HG03280 (cell line): ENCODE results near the gene ADISSP.

Experiments used
- ATAC-seq: cut with Tn5 transposase; IDR thresholded peaks from one replicate; pipeline ENCODE4 v1.9.1; 2021; ENCODE audit warnings: mild to moderate bottlenecking, moderate library complexity; ENCODE audit not compliant: unreplicated experiment

Gene ADISSP

DNA sequence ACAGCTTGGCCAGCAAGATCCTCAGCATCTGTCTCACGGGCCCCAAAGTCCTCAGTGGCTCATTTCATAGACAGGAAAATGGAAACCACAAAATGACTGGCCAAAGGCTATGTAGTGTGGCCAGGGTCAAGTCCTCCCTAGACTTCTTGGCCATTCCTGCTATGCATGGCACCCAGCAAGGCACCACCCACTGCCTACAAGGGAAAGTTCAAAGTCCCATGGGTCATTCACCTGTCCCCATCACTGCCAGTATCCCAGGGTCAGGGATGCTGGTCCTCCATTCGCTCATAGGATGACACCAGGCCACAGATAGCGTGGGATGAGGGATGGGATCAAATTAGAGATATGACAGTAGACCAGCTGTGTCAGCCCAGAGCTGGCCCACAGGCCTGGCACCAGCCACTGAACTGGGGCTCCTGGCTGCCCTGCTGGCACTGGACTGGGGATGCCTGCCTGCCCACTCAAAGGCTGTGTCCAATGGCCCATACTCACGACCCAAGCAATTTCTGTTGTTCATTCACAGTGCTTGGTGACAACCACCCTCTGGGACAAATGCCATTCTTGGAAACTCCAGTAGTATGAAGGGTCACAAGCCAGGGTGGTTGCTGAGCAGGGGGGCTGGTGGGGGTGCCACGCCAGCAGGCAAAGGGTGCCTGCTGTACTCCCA is 11.6 kb downstream of the ADISSP start:
- ATAC-seq = no peak

DNA sequence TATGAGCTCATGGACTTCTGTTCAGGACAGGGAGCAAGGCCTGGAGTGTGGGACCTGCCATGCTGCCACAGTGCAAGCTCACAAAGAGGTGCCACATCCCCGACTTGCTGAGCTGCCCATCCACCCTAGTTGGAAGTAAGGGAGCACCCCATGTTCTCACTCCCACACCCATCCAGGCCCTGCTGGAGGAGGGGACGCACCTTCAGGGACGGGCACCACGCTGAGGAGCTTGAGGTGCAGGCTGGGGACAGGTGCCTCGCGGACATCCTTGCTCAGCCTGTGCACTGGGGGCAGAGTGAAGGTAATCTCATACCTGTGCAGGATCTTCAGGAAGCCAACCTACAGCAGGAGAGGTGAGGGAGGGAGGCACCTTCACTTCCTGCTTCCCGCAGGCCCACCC is 12.3 kb downstream of the ADISSP start:
- ATAC-seq = no peak

DNA sequence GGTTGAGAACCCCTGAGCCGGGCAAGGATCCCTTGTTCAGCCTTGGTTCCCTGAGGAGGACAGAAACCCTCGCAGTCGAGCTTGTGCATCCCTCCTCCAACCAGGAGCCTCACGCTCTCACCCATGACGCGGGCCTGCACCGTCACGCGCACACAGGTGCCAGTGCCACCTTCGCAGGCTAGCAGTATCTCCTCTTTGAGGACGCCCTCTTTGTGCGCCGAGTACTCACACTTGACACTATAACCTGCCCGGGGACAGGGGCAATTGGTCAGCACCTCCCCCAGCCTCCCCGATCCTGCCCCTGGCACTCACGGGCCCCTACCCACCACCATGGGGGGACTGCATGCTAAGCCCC is 13.3 kb downstream of the ADISSP start:
- ATAC-seq = no peak

DNA sequence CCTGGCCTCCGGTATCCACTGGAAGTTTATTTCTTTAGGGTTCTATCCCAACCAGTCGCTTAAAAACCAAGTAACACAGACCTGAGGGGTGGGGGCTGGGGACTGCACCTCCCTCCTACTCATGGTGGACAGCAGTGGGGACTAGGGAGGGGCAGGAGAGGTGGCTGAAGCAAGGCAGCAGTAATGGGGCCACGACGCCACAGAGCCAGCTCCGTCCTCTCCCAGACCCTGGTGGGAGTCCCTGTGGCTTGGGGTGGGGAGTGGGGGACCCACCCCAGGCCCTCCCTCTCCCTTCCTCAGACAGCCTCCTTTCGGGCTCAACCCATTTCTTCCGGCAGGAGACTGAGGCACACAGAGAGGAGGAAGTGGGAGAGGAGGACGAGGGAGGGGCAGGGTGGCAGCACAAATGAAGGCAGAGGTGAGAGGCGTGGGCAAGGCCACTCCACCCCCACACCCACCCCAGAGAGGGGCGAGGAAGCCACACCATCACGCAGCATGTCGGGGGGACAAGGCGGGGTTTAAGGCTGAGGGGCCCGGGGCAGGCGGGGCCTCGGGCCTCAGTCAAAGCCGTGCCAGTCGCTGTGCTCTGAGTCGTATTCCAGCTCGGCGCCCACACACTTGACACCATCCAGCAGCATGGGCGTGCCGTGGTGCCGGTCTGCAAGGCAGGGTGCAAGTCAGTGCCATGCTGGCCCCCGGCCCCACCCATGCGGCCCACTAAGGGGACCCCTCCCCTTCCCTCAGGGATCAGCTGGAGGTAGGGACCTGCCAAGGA is 13.9 kb downstream of the ADISSP start:
- no peak for ATAC-seq

DNA sequence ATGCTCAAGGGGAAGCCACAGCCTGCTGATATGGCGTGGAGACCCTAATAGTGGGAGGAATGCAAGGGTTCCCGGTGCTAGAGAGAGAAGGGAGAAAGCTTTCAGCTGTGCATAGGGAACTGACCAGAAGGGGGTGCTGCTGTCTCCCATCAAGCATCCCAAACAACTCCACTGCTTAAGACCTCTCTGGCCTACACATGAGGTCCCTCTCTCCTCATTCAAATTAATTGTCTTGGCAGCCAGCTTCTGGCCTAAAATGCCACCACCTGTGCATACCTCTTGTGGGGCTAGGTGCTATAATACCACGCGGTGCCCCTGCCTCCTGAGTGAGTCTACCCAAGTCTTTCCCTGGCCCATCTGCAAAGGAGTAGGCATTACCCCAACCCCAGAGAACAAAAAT is 14.5 kb downstream of the ADISSP start:
- no peak for ATAC-seq

DNA sequence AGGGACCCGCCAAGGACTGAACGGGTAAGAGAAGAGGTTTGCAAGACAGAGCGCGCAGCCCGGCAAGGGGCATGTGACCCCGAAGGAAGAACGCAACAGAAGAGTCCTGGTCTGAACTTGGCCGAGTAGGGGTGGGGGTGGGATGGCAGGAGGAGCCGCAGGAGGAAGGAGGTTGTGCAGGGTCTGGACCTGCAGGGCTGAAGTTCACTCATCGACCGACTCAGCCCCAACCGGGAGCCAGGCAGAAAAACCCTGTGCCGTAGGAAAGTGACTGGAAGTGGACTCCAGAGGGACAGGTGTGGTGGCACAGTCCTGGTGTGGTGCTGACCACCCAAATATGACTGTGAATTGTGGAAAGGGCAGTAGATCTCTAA is 15.2 kb downstream of the ADISSP start:
- ATAC-seq = no peak

DNA sequence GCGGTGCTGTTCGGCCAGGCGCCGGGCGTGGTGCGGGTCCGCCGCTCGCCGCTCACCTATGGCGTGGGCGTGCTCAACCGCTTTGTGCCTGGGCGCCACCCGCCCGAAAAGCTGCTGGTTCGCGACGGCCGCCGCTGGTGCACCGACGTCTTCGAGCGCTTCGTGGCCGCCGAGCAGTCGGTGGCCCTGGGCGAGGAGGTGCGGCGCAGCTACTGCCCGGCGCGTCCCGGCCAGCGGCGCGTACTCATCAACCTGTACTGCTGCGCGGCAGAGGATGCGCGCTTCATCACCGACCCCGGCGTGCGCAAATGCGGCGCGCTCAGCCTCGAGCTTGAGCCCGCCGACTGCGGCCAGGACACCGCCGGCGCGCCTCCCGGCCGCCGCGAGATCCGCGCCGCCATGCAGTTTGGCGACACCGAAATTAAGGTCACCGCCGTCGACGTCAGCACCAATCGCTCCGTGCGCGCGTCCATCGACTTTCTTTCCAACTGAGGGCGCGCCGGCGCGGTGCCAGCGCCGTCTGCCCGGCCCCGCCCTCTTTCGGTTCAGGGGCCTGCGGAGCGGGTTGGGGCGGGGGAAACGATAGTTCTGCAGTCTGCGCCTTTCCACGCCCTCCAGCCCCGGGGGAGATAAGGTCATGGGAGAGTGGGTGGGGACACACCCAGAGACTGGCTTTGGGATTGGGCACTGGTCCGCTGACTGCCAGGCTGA is 15.7 kb downstream of the ADISSP start:
- no peak for ATAC-seq

DNA sequence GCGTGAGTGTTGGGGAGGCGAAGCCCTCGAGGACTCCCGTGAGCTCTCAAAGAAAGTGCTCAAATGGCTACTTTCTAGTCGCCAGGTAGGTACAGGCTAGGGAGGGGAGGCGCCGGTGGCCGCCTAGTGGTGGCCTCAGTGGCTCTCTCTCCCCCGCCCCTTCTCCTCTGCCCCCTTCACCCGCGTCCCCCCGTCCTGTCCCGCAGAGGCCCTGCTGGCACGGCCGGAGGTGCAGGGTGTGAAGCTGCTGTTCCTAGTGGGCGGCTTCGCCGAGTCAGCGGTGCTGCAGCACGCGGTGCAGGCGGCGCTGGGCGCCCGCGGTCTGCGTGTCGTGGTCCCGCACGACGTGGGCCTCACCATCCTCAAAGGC is 16.3 kb downstream of the ADISSP start:
- no peak for ATAC-seq

DNA sequence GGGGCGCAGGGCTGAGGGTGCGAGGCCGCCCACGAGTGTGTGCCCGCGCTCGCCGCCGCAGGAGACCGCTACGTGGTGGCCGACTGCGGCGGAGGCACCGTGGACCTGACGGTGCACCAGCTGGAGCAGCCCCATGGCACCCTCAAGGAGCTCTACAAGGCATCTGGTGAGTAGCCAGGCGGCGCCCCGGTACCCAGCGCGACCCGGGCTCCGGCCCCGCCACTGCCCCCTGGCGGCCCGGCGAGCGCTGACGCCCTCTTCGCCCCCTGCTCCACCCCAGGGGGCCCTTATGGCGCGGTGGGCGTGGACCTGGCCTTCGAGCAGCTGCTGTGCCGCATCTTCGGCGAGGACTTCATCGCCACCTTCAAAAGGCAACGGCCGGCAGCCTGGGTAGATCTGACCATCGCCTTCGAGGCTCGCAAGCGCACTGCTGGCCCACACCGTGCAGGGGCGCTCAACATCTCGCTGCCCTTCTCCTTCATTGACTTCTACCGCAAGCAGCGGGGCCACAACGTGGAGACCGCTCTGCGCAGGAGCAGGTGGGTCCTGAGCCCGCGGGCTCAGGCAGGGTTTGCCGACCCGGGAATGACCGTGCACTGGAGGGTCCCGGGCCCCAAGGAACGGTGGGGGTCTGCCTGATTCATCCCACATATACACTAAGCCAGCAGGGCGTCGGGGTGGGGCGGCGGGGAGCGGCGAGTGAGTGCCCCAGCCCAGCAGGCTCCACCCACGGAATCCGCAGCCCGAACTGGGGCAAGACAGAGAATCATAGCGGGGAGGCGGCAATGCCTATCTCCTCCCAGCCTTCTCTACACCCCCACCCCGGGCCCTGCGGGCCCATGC is 17.6 kb downstream of the ADISSP start:
- no peak for ATAC-seq

DNA sequence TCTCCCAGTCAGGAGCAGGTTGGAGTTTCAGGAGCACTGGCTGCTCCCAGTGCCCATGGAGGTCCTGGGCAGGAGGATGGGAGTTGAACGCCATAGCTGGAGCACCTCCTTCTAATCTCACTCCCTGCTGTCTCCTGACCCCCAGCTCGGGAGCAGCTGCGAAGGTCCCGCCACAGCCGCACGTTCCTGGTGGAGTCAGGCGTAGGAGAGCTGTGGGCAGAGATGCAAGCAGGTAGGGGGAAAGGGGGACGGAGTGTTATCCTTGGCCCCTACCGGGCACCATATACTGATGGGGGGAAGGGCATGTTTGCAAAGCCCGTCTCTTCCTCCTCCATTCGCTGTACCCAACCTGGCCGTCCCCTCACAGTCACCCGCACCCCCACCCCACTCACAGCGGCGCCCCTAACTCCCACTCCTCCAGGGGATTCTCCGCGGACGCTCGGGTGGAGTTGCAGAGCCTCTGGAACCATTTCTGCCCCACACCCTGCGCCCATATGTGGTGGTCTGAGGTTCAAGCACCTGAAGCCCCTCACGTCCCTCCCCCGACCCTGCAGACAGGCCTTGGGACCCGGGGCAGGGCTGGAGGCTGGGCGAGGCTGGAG is 18.4 kb downstream of the ADISSP start:
- no peak for ATAC-seq

DNA sequence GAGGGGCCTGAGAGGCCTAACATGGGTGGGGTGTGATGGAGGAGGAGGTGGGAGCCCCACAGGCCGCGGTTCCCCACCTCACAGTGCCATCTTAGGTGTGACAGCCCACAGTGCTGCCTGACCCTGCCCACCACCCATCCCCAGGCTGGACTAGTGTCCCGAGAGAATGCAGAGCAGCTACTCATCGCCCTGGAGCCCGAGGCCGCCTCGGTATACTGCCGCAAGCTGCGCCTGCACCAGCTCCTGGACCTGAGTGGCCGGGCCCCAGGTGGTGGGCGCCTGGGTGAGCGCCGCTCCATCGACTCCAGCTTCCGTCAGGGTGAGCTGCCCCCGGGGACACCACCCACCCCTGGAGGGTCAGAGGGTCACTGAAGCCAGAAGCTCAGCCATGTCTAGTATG is 19.5 kb downstream of the ADISSP start:
- no peak for ATAC-seq

DNA sequence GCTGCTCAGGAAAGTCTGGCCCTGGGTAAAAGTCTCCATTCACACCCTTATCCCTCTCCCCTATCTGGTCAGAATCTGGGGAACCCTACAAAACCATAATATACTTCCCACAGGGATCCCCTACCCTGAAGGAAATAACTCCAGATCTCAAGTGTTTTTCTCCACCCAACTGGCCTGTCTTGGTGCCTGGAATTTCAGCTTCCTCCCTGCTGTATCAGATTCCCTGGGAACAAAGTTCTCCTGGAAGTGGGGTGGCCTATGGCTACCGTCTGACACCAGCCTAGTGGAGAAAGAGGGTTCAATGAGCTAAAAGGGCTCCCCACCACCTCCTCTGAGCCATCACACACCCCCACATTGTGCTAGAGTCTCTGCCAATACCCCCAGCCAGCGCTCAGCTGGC is 20.1 kb downstream of the ADISSP start:
- no peak for ATAC-seq

DNA sequence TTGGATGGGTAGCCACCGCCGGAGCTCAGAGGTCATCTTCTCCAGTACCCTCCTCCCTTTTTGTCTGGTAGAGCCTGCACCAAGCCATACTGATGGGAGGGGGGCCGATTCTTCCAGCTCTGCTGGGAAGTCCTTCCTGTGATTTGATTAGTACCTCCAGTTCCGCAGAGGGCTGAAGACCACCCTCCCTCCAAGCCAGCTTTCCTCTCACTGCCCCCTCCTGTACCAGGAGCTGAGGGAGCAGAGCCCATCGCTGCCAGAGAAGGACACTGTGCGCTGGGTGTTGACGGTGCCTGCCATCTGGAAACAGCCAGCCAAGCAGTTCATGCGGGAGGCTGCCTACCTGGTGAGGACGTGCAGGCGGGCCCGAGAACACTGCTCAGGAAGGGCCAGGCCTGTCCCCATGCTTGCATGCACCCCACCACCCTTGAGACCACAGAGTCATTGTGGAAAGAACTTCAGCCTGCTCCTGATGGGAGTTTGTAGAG is 21.8 kb downstream of the ADISSP start:
- ATAC-seq = no peak

DNA sequence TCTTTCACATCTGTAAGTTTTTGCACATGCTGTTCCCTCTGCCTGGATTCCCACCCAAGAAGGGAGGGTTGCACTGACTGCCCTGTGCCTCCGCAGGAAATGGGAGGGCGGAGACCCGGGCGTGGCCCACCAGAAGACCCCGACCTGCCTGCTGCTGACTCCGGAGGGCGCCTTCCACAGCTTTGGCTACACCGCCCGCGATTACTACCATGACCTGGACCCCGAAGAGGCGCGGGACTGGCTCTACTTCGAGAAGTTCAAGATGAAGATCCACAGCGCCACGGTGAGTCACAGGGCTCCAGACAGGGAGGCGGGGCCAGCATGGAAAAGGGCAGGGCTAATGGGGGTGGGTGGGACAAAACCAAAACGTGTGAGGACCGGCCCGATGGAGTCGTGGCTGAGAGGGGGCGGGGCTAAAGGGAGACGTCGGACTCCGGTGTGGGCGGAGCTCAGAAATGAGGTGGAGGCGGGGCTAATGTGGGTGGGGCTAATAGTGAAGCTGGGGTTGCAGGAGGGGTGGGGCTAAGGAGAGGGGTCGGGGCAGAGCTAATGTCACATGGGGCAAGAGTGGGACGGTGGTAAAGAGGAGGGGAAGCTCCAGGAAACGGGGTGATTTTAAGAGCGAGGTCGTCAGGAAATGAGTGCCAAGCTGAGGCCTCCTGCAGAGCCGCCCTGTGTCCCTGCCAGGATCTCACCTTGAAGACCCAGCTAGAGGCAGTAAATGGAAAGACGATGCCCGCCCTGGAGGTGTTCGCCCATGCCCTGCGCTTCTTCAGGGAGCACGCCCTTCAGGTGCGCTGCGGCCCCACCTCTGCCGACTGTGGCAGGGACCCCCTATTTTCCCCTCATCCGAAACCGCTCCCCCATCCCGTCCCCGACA is 22.5 kb downstream of the ADISSP start:
- ATAC-seq = no peak

DNA sequence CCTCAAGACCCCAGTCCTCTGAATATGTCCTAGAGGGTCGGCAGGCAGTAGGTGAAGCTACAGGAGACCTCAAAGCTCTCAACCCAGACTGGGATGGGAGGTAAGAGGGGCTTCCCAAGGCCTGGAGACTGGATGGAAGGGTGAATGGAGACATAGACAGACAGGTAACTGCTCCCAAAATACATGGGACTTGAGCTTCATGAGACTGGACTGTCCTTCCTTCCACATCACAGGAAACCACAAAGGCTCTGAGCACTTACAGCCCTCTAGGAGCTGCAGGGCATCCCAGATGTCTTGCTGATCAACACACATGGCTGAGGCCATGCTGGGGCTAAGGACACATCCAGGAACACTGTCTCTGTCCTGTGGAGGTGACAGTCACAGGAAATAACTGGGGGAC is 23.5 kb downstream of the ADISSP start:
- no peak for ATAC-seq

DNA sequence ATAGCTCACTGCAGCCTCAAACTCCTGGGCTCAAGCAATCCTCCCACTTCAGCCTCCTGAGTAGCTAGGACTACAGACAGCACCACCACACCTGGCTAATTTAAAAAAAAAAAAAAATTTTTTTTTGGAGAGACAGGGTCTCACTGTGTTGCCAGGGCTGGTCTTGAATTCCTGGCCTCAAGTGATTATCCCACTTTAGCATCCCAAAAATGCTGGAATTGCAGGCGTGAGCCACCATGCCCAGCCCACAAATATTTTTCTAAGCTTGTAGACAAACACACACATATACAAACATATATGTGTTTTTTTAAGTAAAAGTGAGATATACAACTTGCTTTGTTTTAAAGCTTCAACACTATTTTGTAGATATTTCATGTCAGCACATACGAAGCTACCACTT is 24.3 kb downstream of the ADISSP start:
- no peak for ATAC-seq

DNA sequence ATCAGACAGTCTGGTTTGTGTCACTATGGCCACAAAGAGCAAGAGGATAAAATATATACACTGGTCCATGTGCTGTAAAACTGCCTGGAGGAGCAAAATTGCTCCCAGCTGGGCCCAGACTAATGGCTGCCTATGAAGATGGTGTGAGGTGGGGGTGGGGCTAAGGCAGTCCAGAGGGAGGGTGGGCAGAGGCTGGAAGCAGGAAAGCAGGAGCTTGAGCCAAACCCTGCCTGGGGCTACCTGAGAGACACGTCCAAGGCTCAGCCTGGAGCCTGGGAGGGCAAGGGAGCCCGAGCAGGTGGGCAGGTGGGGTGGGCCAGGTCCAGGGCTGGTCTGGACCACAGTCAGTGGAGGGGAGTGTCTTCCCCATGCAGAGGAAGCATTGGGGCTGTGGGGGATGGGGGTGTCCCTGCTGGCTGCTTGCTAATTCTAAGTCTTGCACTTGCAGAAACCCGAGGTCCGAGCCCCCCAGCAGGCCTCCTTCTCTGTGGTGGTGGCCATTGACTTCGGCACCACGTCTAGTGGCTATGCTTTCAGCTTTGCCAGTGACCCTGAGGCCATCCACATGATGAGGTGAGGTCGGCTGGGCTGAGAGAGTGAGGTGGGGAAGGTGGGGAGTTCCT is 25.6 kb downstream of the ADISSP start:
- no peak for ATAC-seq

DNA sequence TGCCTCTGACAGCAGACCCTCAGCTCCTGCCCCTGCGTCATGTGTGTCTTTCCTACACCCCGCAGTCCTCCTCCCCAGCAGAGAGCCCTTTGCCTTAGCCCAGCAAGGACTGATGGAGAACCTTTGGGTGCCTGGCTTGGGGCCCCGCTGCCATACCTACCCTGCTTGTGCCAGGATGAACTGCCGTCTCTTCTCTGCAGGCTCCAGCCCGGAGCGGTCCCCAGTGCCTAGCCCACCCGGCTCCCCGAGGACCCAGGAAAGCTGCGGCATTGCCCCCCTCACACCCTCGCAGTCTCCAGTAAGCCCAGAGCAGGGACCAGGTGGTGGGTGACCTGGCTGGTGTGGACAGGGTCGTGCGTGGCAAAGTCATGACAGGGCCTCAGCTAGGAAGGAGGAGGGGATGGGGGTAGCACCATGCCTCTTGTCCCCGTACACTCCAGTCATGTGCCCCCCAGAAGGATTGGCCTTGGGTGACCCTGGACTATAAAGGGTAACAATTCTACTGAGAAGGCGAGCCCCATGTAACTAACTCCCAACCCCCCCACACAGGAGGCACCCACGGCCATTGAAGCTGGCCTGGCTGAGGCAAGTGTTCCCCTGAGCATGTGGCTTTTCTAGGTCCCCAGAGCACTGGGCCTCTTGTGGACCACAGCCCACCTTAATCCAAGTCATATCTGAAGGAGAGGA is 26.8 kb downstream of the ADISSP start:
- no peak for ATAC-seq

DNA sequence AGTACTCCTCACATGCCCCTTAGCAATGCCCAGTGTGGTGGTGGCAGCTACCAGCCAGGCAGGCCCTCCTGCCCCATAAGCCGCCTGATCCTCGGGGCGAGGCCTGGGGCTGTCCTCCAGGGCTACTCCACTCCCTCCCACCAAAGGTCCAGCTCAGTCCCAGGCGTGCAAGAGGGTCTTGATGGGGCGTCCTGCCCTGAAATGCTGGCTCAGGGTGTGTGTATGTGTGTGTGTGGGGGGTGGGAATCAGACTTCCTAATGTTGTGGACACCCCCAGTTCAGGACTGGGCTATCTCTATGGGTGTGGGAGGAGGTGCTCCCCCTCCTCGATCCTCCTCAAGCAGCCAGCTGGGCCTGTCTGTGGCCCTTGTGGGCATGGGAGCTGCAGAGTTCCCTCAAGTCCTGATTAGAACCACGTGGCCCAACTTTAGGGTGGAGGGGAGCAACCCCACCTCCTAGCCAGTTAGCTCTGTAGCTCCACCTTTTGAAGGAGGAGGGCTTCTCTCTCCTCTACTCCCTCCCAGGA is 27.6 kb downstream of the ADISSP start:
- no peak for ATAC-seq
